SK-N-DZ (cell line): Measurements from ENCODE around the gene OGDH. TPM values are rescaled to one million over a fixed set of nuclear protein-coding genes. Genes with fewer than 3 reads are reported as not detected.
"Not testable (repeated sequence)": the region's sequence is repeated elsewhere in the genome, so short reads cannot be mapped to it uniquely, and the experiment has no call there.

Experiments
- DNase-seq: peaks from one replicate; pipeline ENCODE4 v3.0.0-alpha.2; 2015; ENCODE audit warnings: low spot score
- polyA plus RNA-seq, 2 experiments: library from polyadenylated mRNA; depleted of rRNA; stranded (reverse); fragments of >200 nt; gene quantifications; 2 replicates each; pipeline ENCODE4 v1.2.3, GENCODE V29; 2014

OGDH gene
- 28.8 and 29.1 TPM in 2 replicates for polyA plus RNA-seq (2014; cell fraction: cytosol; rRNA removed)
- 23.4 and 36.2 TPM in 2 replicates for polyA plus RNA-seq (2014; cell fraction: nucleus; rRNA removed)

- peak; percentile 98 for DNase-seq
These were observed at the start of gene OGDH for GRCh38 chr7:44606341-44607140. Gene OGDH, plus strand, starts transcription at chr7:44606627. Its CDS starts 17,717 bp downstream, at chr7:44624344.

DNA sequence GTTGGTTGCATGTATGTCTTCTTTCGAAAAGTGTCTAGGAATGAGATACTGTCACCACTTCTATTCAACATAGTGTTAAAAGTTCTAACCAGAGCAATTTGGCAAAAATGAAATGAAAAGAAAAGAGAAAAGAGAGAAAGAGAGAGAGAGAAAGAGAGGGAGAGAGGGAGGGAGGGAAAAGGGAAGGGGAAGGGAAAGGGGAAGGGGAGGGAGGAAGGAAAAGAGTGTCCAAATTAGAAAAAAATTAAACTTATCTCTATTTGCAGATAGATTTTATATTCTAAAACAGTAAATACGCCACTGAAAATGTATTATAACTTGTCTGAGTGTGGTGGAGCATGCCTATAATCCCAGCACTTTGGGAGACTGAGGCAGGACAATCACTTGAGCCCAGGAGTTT is 48.9 kb upstream of the OGDH start:
- no peak for DNase-seq

DNA sequence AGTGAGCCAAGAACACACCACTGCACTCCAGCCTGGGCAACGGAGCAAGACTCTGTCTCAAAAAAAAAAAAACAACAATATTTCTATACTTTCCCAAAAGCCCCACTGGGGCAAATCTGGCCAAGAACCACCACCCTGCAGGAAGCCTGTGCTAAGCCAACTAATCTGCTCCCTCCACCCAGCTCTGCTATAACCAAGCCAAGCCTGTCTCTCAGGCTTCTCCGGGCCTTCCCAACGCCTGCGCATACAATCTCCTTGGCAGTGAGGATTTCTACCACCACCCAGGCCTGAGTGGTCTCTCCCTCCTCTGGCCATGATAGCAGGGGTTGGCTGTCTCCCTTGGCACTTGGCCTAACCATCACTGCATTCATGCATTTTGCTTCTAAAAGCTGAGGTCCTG is 46.9 kb upstream of the OGDH start:
- DNase-seq: no peak

DNA sequence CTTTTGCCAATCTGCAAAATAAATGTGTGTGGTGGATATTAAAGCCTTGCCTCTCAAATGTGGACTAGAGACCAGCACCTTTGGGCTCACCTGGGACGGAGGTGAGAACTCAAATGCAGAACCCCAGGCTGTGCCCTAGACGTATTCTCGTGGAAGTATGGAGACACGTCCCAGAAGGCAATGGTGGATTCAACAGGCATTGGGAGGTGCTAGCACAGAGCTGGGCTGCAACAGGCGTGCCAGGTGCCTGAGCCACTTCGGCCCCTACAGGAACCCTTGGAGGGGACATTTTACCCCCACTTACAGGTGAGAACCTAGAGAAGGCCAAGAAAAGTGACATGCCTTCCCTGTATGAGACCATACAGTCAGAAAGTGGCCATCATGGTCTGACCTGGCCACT is 44.9 kb upstream of the OGDH start:
- no peak for DNase-seq

DNA sequence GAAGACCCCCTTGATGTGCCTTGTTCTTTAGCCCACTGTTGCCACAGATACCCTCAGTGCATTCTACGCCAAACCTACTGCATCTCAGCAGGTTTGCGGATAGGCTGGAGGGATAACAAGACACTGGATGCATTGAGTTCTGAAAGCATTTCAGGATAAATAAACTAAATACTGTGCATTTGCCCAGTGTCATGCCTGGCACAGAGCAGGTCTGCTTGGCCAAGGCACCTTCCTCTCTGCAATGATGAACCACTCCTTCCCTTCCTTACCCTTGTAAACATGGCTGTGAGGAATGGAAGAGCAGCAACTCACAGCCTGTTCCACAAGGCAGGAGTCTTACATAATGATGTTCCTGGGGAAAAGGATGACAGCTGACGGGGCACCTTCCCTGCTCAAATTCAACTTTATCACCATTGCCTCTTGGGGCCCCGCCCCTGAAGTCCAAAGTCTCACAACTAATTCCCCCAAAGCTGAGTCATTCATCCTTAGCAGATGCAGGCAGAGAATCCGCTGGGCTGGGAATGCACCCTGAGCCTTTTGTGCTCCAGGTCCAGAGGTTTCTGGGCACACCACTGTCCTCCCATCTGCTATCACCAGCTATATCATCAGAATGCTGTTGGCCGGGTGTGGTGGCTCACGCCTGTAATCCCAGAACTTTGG is 44.3 kb upstream of the OGDH start:
- no peak for DNase-seq

GRCh38 chr7:44562622-44562962 is 43.8 kb upstream of the OGDH start:
- not testable (repeated sequence) for DNase-seq

DNA sequence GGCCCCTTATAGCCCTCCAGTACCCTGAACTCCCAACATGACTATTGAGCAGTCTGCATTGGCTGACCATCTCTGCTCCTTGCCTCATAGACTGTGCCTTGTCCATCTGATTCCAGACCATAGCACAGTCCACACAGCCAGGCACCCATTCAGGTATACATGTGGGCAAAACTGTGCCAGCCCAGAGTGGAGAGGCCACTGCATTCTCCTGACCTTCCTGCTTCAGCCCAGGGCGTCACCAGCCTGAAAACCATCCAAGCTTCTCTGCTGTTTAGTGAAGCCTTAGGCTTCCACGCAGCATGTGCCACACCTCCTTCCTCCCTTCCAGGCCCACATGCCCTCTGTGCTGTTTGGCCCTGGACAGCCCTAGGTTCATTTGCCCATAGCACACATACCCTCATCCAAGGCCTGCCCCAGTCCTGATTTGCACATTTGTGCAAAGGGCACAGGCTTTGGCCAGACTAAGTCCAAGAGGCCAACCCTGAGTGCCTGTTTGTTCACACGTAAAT is 43.2 kb upstream of the OGDH start:
- DNase-seq: no peak

DNA sequence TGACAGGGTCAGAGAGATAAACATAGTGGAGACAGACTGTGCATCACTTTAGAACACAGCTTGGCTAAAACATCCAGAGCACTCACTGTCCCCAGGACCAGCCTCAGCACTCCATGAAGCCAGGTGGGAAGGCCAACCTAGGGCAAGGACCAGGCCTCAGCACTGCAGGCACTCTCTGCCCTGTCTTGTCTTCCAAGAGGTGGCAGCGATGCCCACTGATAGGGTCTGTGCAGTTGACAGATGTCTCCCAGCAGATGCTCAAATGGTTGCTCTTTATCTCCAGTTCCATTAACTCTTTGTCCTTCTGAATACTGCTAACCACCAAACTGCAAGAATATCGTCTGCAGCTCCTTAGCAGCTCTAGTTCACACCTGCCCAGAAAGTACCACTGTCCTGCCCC is 41.8 kb upstream of the OGDH start:
- no peak for DNase-seq

DNA sequence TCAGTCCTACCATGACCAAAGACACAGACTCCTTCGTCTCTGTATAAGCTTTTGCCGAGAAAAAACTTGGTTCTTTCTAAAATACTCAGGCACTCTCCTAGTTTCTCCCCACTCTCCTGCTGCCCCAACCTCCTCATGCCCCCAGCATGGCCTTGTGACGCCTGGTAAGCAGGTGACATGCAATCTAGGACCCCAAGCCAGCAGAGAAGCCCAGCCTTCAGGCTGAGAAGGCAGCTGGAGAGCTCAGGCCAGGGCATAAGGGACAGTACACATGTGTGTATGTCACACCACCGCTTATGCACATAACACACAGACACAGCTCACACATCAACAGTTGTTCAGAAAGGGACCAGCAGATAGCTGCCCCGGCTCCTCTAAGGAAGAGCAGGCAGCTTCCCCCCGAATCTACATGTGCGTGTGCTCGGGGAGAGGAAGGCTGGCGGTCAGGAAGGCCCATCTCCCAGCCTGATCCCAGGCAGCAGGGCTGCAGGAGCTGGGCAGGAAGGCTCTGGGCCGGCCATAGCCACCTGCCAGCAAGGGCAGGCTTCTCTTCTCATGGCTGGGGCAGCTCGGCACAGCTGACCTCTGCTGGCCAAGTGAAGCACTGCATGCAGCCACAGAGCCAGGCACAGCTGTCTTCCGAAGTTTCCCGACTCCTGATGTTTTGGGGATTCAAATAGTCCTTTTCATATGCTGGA is 41.2 kb upstream of the OGDH start:
- DNase-seq: peak; percentile 53

DNA sequence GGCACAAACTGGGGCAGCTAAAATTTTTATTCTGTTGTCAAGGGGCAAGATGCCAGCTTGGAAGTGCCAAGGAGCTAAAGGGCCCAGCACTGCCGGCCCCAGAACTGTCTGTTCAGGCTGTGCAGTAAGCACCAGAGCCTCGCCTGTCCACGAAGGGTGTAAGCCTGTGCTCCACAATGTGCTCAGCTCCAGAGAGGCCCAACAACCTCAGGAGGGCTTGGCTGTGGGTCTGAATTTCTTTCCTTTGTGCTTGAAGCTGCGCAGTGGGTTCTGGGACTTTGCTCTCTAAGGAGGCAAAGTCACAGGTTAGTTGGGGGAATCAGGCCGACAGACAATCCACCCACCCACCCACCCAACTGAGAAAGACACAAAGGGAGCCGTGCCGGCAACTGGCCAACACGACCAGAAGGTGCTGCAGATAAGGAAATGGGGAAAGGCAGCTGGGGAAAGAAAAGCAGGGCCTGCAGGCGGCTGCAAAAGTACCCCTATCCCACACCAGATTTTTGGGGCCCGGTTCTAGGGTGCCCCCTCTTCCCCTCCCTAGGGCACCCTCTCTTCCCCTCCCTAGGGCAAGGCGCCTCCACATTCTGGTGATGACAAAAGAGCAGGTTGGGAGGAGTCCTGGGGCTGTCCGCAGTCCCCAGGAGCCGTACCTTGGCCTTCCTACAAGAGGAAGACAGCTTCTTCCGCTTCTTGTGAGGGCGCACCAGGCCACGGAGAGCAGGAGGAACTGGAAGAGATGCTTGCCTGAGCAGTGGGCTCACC is 40.5 kb upstream of the OGDH start:
- DNase-seq: no peak

DNA sequence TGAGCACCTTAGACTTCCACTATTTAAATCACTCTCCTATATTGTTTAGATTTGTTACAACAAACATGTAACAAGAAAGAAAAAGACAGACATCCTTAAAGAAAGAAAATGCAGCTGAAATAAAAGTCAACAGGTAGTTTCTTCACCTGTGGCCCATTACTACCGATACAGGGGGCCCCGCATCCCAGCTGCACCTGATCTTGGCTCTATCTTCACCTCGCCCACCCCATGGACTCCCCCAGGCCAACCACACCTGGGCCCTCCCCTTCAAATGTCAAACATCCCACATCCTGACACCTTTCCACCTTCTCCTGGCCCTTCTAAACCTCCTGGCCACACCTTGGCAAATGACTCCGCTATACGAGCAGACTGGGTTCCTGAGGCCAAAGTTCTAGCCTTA is 39.7 kb upstream of the OGDH start:
- no peak for DNase-seq

DNA sequence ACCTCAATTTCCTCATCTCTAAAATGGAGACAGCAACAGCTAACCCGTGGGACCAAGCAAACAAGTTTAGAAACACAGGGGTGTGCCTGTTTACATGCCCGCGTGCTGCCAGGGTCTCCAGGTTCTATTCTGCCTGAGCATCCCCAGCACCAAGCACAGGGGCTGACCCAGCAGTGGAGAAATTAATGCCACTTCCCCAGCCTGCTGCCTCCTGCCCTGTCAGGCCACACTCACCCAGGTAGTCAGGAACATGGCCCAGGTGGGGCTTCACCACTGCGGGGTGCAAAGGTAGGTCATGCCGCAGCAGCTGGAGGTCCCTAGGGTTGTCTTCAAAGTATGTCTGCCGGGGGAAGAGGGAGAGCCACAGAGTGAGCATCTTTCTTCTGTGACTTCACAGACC is 38.5 kb upstream of the OGDH start:
- no peak for DNase-seq

- no peak for DNase-seq
These were observed 37.5 kb upstream of the OGDH start for GRCh38 chr7:44568771-44569560.

- no peak for DNase-seq
These were observed 36.5 kb upstream of the OGDH start for GRCh38 chr7:44569959-44570358.

DNA sequence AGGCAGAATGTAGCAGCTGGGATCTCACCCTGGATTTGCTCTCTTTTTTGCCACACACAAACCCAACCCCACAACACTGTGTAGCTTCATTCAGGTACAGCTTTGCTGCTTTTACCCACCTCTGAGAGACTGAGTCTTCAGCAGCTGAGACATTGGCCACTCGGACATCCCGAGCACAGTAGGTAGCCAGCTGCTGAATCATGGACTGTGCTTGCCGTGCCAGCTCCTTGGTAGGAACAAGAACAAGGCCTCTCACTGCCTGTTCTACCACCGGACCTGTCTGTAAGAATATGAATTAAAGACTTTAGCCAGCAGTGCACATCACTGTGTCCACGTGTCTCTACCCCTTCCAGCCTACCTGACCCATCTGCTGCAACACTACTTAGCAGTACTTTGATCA is 33.7 kb upstream of the OGDH start:
- no peak for DNase-seq

- peak; percentile 94 for DNase-seq
These were observed 32.8 kb upstream of the OGDH start, which contains the start of gene DDX56 for GRCh38 chr7:44573464-44574286. Gene DDX56, minus strand, starts transcription at chr7:44573908. Its CDS starts 13 bp downstream, at chr7:44573895.

- no peak for DNase-seq
These were observed 32.0 kb upstream of the OGDH start for GRCh38 chr7:44574287-44574872.

GRCh38 chr7:44575054-44575453 is 31.4 kb upstream of the OGDH start:
- DNase-seq: no peak

DNA sequence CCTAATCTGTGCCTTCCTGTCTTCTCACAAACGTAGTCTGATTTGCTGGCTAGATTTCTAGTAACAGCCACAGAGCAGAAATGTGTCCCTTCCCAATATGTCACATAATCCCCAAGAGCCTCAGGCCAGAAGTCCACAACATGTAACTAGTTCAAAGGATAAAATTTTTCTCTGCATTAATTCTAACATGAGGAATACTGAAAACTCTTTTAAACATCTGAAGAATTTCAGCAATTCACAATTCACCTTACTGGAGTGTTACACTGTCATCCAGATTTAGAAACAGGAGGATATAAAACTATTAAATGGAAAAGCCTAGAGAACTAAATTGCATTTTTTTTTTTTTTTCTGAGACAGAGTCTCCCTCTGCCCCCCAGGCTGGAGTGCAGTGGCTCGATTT is 30.2 kb upstream of the OGDH start:
- no peak for DNase-seq
